Measurements from ENCODE around the gene DMD.

Gene DMD

GRCh38 chrX:31201503-31201902 is 2009.8 kb downstream of the DMD start:
- DNase-seq = no peak

- DNase-seq = no peak
These were observed 2010.9 kb downstream of the DMD start for GRCh38 chrX:31200430-31200829.

GRCh38 chrX:31199840-31200114 is 2011.6 kb downstream of the DMD start:
- no peak for DNase-seq

GRCh38 chrX:31199056-31199839 is 2012.1 kb downstream of the DMD start:
- no peak for DNase-seq

- DNase-seq = no peak
These were observed 2021.0 kb downstream of the DMD start for GRCh38 chrX:31190221-31190975.

GRCh38 chrX:31186693-31187338 is 2024.5 kb downstream of the DMD start:
- DNase-seq = no peak

- no peak for DNase-seq
These were observed 2025.5 kb downstream of the DMD start for GRCh38 chrX:31185884-31186283.

GRCh38 chrX:31181377-31182000 is 2029.9 kb downstream of the DMD start:
- DNase-seq = no peak

- DNase-seq = no peak
These were observed 2032.1 kb downstream of the DMD start for GRCh38 chrX:31179203-31179602.

GRCh38 chrX:31178769-31179125 is 2032.6 kb downstream of the DMD start:
- DNase-seq = no peak

GRCh38 chrX:31178064-31178768 is 2033.1 kb downstream of the DMD start:
- DNase-seq = no peak

- DNase-seq = no peak
These were observed 2040.6 kb downstream of the DMD start for GRCh38 chrX:31170792-31171191.

GRCh38 chrX:31168551-31168950 is 2042.8 kb downstream of the DMD start:
- DNase-seq = no peak

GRCh38 chrX:31166832-31167231 is 2044.5 kb downstream of the DMD start:
- no peak for DNase-seq

- DNase-seq = no peak
These were observed 2044.9 kb downstream of the DMD start for GRCh38 chrX:31166416-31166815.

GRCh38 chrX:31165241-31166035 is 2045.9 kb downstream of the DMD start:
- DNase-seq = no peak

- peak; percentile 52 for DNase-seq
These were observed 2056.4 kb downstream of the DMD start for GRCh38 chrX:31154946-31155345.

GRCh38 chrX:31153475-31154047 is 2057.8 kb downstream of the DMD start:
- no peak for DNase-seq

- DNase-seq = no peak
These were observed 2064.2 kb downstream of the DMD start for GRCh38 chrX:31147175-31147574.

- no peak for DNase-seq
These were observed 2071.4 kb downstream of the DMD start for GRCh38 chrX:31139961-31140360.

GRCh38 chrX:31138124-31138523 is 2073.2 kb downstream of the DMD start:
- DNase-seq = no peak

GRCh38 chrX:31136144-31136611 is 2075.2 kb downstream of the DMD start:
- no peak for DNase-seq

Measured in NCI-H69 (cell line).